GM19452 (cell line): Measurements from ENCODE around the gene SPAG16.
A peak's percentile ranks its signal among the peaks of the same experiment; 100 is the strongest.

Experiments
- ATAC-seq: cut with Tn5 transposase; IDR thresholded peaks from one replicate; pipeline ENCODE4 v1.9.1; 2021; ENCODE audit not compliant: unreplicated experiment

SPAG16 gene

GRCh38 chr2:213284105-213285090, at the start of gene SPAG16:
SPAG16 (plus strand) TSS chr2:213284464.
- peak; percentile 99 for ATAC-seq

- no peak for ATAC-seq
These were observed 49.6 kb upstream of the SPAG16 start for GRCh38 chr2:213234641-213235040.

GRCh38 chr2:213235741-213236140, 48.5 kb upstream of the SPAG16 start:
- ATAC-seq: no peak

- no peak for ATAC-seq
These were observed 47.0 kb upstream of the SPAG16 start for GRCh38 chr2:213237251-213237650.

DNA sequence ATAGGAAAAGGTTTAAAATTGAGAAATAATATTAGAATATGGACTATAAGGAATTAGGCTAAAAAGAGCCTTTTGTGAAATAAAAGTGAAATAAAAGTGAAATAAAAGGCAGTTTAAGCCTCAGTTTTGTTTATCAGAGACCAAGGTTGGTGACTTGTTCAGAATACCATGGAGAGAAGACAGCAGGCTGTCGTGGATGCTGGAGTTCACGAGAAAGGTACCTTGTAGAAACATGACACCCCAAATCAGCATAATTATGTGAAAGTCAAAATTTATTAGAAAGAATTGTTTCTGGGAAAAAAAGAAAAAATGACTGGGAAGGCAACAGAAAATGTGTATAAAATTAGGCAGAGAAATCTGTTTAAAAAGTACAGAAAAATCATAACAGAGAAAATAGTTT, 46.5 kb upstream of the SPAG16 start:
- ATAC-seq: no peak

DNA sequence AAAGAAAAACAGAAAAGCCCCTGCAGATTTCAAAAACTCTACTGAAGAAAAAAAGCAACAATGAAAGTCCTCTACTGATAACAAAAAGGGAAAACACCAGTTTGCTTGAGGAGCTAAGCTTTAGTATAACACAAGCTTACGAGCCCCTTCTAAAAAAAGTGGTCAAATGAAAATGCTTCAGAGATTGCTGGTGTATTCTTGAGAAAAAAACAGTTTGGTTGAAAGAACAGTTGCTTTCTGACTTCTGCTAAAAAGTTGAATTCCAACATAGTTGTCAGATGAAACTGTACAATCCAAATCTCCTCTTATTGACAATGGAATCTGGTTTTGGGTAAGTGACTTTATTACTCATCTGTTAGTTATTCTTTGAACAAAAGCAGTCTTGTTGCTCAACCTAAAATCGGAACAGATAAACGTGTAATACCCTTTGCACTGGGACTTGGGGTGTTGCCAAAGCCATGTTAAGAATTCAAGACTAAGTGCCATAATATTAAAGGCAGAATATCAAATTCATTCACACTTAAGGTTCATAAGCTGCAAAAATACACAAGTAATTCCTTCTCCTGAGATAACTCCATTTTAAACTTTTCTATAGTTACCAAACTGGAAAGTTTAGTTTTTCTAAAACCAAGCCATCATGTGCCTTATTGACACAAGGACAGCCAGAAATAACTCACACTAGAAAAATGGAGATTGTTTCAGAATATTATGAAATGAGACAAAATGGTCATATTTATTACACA, 45.3 kb upstream of the SPAG16 start:
- ATAC-seq: peak; percentile 41

DNA sequence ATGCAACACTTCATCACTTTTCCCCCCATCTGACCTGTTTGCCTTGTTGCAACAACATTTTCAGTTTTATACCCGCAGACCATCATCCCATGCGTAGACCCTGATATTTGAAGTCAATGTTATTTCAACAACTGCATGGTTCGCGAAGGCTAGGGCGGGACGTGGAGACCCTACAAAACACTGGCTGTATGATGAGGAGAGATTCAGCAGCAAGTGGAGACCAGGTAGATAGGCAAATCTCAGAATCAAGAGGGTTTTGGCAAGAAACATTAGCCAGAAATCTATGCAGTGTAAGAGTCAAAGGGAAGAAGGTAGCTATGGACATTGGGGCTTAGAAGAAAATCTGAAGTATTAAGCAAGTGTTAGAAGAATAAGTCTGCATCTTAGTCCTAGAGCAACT, 42.4 kb upstream of the SPAG16 start:
- no peak for ATAC-seq

GRCh38 chr2:213242653-213243052, 41.6 kb upstream of the SPAG16 start:
- ATAC-seq: no peak

- no peak for ATAC-seq
These were observed 40.8 kb upstream of the SPAG16 start for GRCh38 chr2:213243189-213244044.

- ATAC-seq: no peak
These were observed 37.6 kb upstream of the SPAG16 start for GRCh38 chr2:213246497-213247281.

GRCh38 chr2:213247566-213247965, 36.7 kb upstream of the SPAG16 start:
- ATAC-seq: no peak

DNA sequence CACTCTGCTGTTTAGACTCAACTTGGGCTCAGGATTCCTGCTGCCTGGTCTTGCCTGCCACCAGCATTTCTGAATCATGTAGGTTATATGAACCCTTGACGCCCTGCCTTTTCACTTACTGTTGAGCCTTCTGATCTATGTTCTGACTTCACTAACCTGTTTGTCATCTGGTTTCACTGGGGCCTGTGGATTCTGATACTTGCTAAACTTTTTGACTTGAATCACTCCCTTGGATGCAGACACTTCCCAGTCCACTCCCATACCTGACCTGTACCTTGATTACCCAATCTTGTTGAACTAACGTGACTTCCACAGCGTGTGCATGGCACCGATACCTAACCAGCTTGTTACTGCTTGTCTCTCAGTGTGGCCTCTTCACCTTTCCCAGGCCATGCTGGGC, 35.6 kb upstream of the SPAG16 start:
- ATAC-seq: no peak

DNA sequence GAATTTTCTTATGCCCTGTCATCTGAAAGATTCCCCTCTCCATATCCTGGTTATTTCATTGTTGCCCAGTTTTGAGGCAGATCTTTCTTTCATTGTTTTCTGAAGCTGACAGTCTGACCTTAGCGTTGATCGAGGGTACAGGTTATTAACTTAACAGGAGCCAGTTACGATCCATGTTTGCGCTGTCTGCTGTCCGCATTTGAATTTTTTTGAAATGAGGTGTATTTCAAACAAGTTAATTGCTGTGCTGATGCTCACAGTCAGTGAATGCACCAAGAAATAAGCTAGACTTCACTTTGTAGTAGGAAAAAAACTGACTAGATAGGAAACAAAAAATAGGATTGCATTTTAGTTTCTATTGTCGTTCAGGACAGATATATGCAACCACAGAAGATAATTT, 34.8 kb upstream of the SPAG16 start:
- no peak for ATAC-seq

- ATAC-seq: peak; percentile 75
These were observed 32.6 kb upstream of the SPAG16 start for GRCh38 chr2:213251618-213252017.

DNA sequence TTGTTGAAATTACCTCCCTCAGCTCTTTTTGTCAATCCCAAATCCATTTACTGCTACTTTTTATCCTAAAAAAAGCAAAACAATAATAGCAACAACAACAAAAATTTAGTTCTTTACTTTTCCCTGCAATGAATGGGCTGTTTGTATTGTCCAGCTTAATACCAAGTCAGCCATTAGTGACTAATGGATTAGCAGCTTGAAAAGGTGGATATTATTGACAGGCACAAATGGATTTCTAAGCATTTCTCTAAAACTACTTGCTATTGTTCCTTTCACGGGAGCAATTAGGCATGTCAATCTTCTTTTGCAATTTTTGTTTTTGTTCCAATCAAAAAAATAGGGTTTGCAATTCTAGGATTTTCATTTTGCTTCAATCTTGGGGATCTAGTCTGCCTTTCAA, 32.1 kb upstream of the SPAG16 start:
- ATAC-seq: no peak

DNA sequence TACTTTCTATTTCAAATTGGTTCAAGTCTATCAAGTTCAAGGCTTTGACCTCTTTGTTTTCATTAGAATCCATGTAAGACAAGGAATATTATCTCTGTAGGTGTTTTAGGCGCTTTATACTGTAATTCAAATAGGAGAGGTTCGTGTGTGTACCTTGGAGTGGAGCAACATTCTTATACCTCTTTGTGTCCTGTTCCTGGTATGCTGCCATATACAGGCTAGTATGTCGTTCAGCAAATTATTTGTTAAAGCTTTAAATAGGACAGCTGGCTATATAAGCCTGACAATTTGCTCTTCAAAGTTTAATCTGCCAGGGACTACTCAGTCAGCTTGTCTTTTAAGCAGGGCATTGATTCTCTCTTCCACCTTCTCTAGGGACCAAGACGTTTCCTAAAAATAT, 31.1 kb upstream of the SPAG16 start:
- ATAC-seq: no peak

DNA sequence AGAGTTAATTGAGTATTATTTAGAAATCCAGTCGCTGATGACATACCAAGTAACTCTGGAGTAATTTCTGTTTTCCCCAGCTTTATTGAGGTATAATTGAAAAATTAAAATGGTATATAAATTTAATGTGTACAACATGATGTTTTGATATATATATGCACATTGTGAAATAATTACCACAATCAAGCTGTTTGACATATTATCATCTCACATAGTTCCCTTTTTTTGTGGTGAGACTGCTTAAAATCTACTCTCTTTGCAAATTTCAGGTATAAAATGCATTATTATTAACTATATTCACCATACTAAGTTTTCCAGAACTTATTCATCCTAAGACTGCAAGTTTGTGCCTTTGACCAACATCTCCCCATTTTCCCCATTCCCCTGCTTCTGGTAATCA, 25.0 kb upstream of the SPAG16 start:
- ATAC-seq: no peak

GRCh38 chr2:213261237-213261636, 23.0 kb upstream of the SPAG16 start:
- no peak for ATAC-seq

- no peak for ATAC-seq
These were observed 22.5 kb upstream of the SPAG16 start for GRCh38 chr2:213261715-213262114.

GRCh38 chr2:213265679-213266078, 18.6 kb upstream of the SPAG16 start:
- ATAC-seq: no peak
